Activated CD4-positive, alpha-beta memory T cell treated with anti-CD3 and anti-CD28 coated beads, Interleukin-2, amount 10 ng/mL, durations not matched to agents 7 days and 5 days (primary cell): Measurements from ENCODE around the gene ATP2A3. TPM values are rescaled to one million over a fixed set of nuclear protein-coding genes. Genes with fewer than 3 reads are reported as not detected.

Experiments used
- CTCF ChIA-PET: fragments of 350-600 bp; sonication (Branson Sonifier 250); formaldehyde crosslinking; loops from one replicate; lab custom pipeline; 2021; ENCODE audit warnings: antibody characterized with exemption, inconsistent platforms; lab: Charles Lee
- POLR2A ChIA-PET: fragments of 350-600 bp; sonication (Branson Sonifier 250); formaldehyde crosslinking; loops from one replicate; lab custom pipeline; 2021; ENCODE audit warnings: antibody characterized with exemption; lab: Charles Lee
- DNase-seq: peaks from one replicate; pipeline ENCODE4 v3.0.0-alpha.2; 2020
- H3K27ac Mint-ChIP-seq: one replicate; pipeline ENCODE4 v1.8.0; 2021; ENCODE audit warnings: mild to moderate bottlenecking, mixed read lengths
- H3K27me3 Mint-ChIP-seq: one replicate; pipeline ENCODE4 v1.8.0; 2021; ENCODE audit warnings: mixed read lengths
- H3K36me3 Mint-ChIP-seq: one replicate; pipeline ENCODE4 v1.8.0; 2021; ENCODE audit warnings: low read depth, mixed read lengths
- H3K4me1 Mint-ChIP-seq: one replicate; pipeline ENCODE4 v1.8.0; 2021; ENCODE audit warnings: mixed read lengths
- H3K4me3 Mint-ChIP-seq: one replicate; pipeline ENCODE4 v1.8.0; 2021; ENCODE audit warnings: mild to moderate bottlenecking, mixed read lengths
- H3K9me3 Mint-ChIP-seq: one replicate; pipeline ENCODE4 v1.8.0; 2021; ENCODE audit warnings: mixed read lengths
- total RNA-seq, 2 experiments: library from RNA; stranded (reverse); gene quantifications; one replicate each; pipeline ENCODE4 v1.2.3, GENCODE V29; 2021

The ATP2A3 gene
- total RNA-seq, 2 experiments from 2014 or later, result 290 to 291 TPM

- CTCF ChIA-PET, result interaction anchor here (3.3 kb wide), 1 partner anchor 40 kb away, joined by 8 read pairs; the partner anchor contains the start of gene NCBP3
- no peak overlapping the region for H3K4me3 Mint-ChIP-seq
- H3K9me3 Mint-ChIP-seq, result no peaks in the 10 kb centered on the region
- no peak for DNase-seq
- H3K27ac Mint-ChIP-seq, result no peak overlapping the region
- H3K27me3 Mint-ChIP-seq, result no peaks in the 10 kb centered on the region
- H3K4me1 Mint-ChIP-seq, result peaks cover 19% of the 10 kb centered on the region
- no peaks in the 10 kb centered on the region for H3K36me3 Mint-ChIP-seq
- POLR2A ChIA-PET, result no interaction called here
Measured at GRCh38 chr17:3885970-3886369, 78.3 kb downstream of the ATP2A3 start.

DNA sequence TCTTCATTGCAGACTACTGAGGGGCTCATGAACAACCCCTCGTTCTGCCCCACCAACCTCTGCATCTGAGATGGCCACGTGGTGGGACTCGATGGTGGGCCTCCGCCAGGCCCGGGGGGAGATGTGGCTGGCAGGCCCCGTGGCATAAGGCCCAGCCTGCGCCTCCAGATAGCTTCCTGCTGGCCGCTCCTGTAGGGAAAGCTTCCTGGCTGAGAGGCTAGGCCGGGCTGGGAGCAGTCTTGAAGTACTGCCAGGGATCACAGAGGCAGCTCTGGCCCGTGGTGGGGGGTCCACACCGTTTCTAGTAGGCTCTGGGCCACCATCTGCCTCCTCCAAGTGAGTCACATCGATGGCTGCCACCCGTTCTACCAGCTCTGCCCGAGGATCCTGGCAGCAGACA lies 79.0 kb downstream of the ATP2A3 start:
- CTCF ChIA-PET, result interaction anchor here (1.0 to 3.3 kb wide), 2 partner anchors 29 to 39 kb away, joined by 3 to 8 read pairs; partner anchors contain the start of gene NCBP3
- Mint-ChIP-seq H3K9me3 (no peaks in the 10 kb centered on the region), H3K36me3 (no peaks in the 10 kb centered on the region), H3K27ac (no peak overlapping the region), H3K4me3 (no peak overlapping the region), H3K27me3 (no peaks in the 10 kb centered on the region), H3K4me1 (peaks cover 19% of the 10 kb centered on the region)
- DNase-seq, result no peak
- POLR2A ChIA-PET, result no interaction called here

DNA sequence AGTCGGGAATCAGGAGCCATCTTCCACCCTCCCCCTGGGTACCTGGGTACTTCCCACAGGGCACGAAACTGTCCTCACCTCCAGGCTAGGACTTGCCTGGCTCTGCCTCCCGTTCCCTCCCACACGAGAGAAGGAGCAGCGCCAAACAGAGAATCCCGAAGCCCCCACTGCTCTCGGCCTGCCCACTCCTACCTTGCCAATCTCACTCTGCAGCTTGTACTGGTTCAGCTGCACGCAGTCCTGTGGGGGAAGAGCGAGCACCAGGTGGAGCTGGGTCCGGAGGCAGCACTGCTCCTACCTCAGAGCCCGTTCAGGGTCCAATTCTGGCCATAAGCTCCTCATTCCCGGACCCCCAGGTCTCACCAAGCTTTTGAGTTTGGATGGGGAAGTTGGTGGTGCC lies 80.0 kb downstream of the ATP2A3 start:
- ChIA-PET POLR2A (no interaction called here), CTCF (interaction anchor here (1.0 to 3.3 kb wide), 2 partner anchors 30 to 38 kb away, joined by 3 to 8 read pairs; partner anchors contain the start of gene NCBP3)
- H3K4me3 Mint-ChIP-seq, result no peak overlapping the region
- no peaks in the 10 kb centered on the region for H3K9me3 Mint-ChIP-seq
- no peaks in the 10 kb centered on the region for H3K27me3 Mint-ChIP-seq
- H3K36me3 Mint-ChIP-seq, result no peaks in the 10 kb centered on the region
- H3K4me1 Mint-ChIP-seq, result peaks cover 19% of the 10 kb centered on the region
- no peak overlapping the region for H3K27ac Mint-ChIP-seq
- no peak for DNase-seq

DNA sequence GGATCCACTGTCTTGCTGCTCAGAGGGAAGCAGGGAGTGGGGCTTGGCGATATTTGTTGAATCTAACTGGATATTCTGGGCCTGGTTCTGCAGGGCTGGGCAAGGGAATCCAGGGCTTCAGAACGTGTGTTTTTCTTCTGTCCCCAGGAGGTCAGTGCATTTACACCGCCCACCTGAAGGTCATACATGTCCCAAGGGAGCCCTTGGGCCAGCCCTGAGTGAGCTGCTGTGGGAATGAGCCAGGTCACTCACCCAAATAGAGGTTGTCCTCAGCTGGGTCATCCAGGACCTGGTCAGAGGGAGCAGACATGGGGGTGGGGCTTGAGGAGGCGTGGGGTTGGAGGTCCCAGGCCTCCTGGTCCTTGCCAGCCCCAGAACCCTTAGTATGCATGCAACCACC lies 82.0 kb downstream of the ATP2A3 start:
- Mint-ChIP-seq H3K36me3 (no peaks in the 10 kb centered on the region), H3K27me3 (no peaks in the 10 kb centered on the region), H3K9me3 (no peaks in the 10 kb centered on the region), H3K27ac (no peak overlapping the region), H3K4me1 (peaks cover 14% of the 10 kb centered on the region), H3K4me3 (no peak overlapping the region)
- no peak for DNase-seq
- ChIA-PET POLR2A (no interaction called here), CTCF (interaction anchor here (1.1 kb wide), 1 partner anchor 18 kb away, joined by 3 read pairs; no protein-coding TSS in a partner anchor)

DNA sequence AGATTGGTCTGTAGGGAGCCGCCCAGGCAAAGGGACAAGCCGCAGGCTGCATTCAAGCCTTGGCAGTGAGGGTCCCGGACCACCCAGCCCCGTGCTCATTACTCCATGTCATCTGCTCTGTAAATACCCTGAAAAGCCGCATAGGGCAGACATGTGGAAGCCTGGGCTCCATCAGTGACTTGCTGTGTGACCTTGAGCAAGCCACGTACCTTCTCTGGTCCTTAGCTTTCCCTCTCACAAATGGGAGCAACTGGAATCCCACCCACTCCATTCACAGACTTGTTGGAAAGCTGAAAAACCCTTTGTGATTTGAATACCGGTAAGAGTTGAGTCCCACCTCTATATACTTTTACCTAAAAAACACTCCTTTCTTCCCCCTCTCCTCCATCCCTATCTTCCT lies 83.3 kb downstream of the ATP2A3 start:
- no peaks in the 10 kb centered on the region for H3K27me3 Mint-ChIP-seq
- CTCF ChIA-PET, result interaction anchor here (1.4 kb wide), 1 partner anchor 35 kb away, joined by 8 read pairs; the partner anchor contains the start of gene NCBP3
- DNase-seq, result no peak
- POLR2A ChIA-PET, result no interaction called here
- no peak overlapping the region for H3K4me3 Mint-ChIP-seq
- H3K9me3 Mint-ChIP-seq, result no peaks in the 10 kb centered on the region
- no peak overlapping the region for H3K27ac Mint-ChIP-seq
- H3K4me1 Mint-ChIP-seq, result peaks cover under 1% of the 10 kb centered on the region
- H3K36me3 Mint-ChIP-seq, result no peaks in the 10 kb centered on the region

GRCh38 chr17:3879591-3880417 lies 84.4 kb downstream of the ATP2A3 start:
- Mint-ChIP-seq H3K27me3 (no peaks in the 10 kb centered on the region), H3K4me1 (no peaks in the 10 kb centered on the region), H3K27ac (no peak overlapping the region), H3K4me3 (no peak overlapping the region), H3K9me3 (no peaks in the 10 kb centered on the region), H3K36me3 (no peaks in the 10 kb centered on the region)
- ChIA-PET CTCF (interaction anchor here (1.3 to 1.4 kb wide), 2 partner anchors 16 to 34 kb away, joined by 7 to 8 read pairs; partner anchors contain the start of gene NCBP3), POLR2A (no interaction called here)
- no peak for DNase-seq

- no peak overlapping the region for H3K27ac Mint-ChIP-seq
- H3K4me1 Mint-ChIP-seq, result no peaks in the 10 kb centered on the region
- no peak overlapping the region for H3K4me3 Mint-ChIP-seq
- H3K9me3 Mint-ChIP-seq, result no peaks in the 10 kb centered on the region
- H3K36me3 Mint-ChIP-seq, result no peaks in the 10 kb centered on the region
- DNase-seq, result no peak
- ChIA-PET CTCF (interaction anchor here (1.2 to 1.3 kb wide), 2 partner anchors 15 to 35 kb away, joined by 4 to 7 read pairs; no protein-coding TSS in a partner anchor), POLR2A (no interaction called here)
- H3K27me3 Mint-ChIP-seq, result no peaks in the 10 kb centered on the region
Measured at GRCh38 chr17:3879186-3879585, 85.1 kb downstream of the ATP2A3 start.

DNA sequence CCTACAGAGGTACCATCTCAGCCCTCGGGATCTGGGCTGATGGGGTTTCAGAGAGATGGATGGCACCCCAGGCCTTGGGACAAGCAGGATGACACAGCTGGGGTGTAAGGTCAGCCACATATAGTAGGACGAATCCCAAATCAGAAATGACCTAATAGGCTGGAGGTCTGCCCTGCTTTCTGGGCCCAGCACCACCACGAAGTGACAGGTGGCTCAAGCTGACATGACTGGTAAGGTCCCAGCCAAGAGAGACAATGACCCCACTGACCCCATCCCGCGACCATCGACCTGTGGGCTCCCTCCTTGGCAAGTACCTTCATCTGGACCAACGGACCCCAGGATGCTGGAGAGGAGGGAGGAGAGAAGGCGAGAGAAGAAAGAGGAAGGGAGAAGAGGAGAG lies 87.0 kb downstream of the ATP2A3 start:
- Mint-ChIP-seq H3K9me3 (no peaks in the 10 kb centered on the region), H3K27me3 (no peaks in the 10 kb centered on the region), H3K4me3 (no peak overlapping the region), H3K4me1 (no peaks in the 10 kb centered on the region), H3K36me3 (no peaks in the 10 kb centered on the region), H3K27ac (no peak overlapping the region)
- ChIA-PET CTCF (no interaction called here), POLR2A (interaction anchor here (0.8 to 1.0 kb wide), 2 partner anchors 11 to 32 kb away, joined by 3 read pairs; partner anchors contain the start of gene NCBP3)
- no peak for DNase-seq

GRCh38 chr17:3875317-3875716 lies 88.9 kb downstream of the ATP2A3 start:
- no peak overlapping the region for H3K27ac Mint-ChIP-seq
- CTCF ChIA-PET, result no interaction called here
- peaks cover 5% of the 10 kb centered on the region for H3K4me1 Mint-ChIP-seq
- no peaks in the 10 kb centered on the region for H3K36me3 Mint-ChIP-seq
- H3K4me3 Mint-ChIP-seq, result no peak overlapping the region
- no peaks in the 10 kb centered on the region for H3K9me3 Mint-ChIP-seq
- DNase-seq, result no peak
- H3K27me3 Mint-ChIP-seq, result no peaks in the 10 kb centered on the region
- POLR2A ChIA-PET, result no interaction called here

Other genes with a start within 250 kb of the ATP2A3 start
- gene HASPIN, start 240.5 kb downstream of the ATP2A3 start, total RNA-seq, result 10 to 100 TPM; 23.8 to 25.2 TPM
- gene ITGAE, start 163.2 kb downstream of the ATP2A3 start, total RNA-seq, result 10 to 100 TPM; 20.0 to 22.0 TPM
- 10 to 100 TPM; 42.8 to 43.9 TPM for gene NCBP3, start 118.2 kb downstream of the ATP2A3 start, total RNA-seq
- 1 to 10 TPM; 1.4 to 1.8 TPM for gene CAMKK1, start 71.4 kb downstream of the ATP2A3 start, total RNA-seq
- gene P2RX1, start 48.0 kb downstream of the ATP2A3 start, total RNA-seq, result under 1 TPM; 0.45 to 0.65 TPM
- gene ZZEF1, start 178.6 kb upstream of the ATP2A3 start, total RNA-seq, result 10 to 100 TPM; 52.1 to 54.9 TPM
- 1 to 10 TPM; 7.9 to 8.6 TPM for gene CYB5D2, start 178.8 kb upstream of the ATP2A3 start, total RNA-seq